T-helper 9 cell (primary cell): ENCODE data around the gene PTPMT1.

Experiments
- DNase-seq: peaks from one replicate; pipeline ENCODE4 v3.0.0-alpha.2; 2020

The PTPMT1 gene

DNA sequence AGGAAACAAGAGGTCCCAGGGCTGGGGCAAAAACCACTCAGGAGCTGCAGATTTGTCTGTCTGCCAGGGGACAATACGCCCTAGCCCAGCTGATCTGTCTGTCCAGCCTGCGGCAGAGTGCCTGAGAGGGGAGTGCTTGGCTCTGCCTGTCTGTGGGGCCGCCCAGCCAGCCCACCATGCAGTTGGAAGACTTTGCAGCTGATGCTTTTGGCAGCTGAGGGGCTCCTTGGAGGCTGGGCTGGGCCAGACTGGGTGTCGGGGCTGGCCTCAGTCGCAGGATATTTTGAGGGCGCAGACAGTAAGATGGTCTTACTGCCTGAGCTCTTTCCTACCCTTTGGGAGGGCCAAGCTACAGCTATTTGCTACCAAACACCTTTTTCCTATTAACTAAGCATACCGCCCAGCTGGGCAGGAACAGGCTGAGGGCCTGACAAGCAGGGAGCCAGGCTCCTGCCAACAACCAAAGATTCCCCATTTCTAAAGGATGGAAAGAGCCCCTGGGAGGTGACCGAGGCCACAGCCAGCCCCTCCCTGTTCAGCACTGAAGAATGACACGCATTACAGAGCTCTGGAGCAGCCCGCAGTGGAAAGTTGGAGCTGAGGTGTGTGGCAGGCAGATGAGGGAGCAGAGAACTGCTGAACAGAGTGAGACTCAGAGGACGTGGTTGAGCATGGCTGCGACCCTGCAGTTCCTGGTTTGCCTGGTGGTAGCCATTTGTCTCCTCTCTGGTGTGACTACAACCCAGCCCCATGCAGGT is 20.9 kb downstream of the PTPMT1 start, which contains the start of gene FAM180B:
FAM180B (plus strand) TSS at position 581 of the 758 bp plus-strand sequence; CDS start at position 672, 91 bp downstream.
- no peak for DNase-seq

DNA sequence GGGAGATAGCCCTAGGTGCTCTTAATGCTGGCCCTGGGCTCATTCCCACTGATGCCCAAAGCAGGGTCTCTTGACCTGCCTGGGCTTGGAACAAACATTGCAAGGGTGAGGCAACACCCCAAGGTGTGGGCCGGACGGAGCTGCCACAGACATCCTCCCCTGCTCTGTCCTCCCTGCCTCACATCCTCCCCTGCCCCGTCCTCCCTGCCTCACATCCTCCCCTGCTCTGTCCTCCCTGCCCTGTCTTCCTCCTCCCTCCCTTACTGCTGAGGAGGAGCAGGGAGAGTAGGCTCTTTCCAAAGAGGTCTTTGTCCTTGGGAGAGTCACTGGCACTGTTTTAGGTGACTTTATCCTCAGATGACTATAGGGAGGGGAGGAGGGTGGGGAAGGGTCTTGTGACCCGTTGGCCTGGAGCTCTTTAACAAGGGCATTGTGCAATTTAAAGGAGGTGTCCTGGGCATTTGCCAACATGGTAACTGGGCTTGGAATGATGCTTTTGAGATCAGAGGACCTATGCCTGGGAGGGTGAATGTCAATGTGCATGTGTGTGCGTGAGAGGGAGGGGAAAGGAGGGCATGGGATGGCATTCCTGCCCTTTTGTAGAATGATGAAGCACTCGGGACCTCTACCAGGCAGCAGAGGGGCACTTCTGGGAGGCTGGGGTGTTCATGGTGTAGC is 21.8 kb downstream of the PTPMT1 start:
- no peak for DNase-seq

DNA sequence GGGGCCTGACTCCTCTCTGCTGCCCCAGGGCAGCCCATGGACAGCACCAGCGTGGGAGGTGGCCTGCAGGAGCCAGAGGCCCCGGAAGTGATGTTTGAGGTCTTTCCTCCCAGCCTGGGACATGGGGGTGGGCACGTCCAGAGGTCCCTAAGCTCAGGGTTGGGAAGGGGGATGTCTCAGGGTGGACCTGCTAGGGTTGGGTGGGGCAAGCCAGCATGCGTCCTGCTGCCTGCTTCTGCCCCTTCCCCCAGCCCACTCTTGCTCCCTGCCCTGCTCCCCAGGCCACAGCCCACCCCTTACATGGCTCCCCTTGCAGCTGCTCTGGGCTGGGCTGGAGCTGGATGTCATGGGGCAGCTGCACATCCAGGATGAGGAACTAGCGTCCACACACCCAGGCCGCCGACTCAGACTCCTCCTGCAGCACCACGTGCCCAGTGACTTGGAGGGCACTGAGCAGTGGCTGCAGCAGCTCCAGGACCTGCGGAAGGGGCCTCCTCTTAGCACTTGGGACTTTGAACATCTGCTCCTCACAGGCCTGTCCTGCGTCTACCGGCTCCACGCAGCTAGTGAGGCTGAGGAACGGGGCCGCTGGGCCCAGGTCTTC is 22.4 kb downstream of the PTPMT1 start:
- no peak for DNase-seq

DNA sequence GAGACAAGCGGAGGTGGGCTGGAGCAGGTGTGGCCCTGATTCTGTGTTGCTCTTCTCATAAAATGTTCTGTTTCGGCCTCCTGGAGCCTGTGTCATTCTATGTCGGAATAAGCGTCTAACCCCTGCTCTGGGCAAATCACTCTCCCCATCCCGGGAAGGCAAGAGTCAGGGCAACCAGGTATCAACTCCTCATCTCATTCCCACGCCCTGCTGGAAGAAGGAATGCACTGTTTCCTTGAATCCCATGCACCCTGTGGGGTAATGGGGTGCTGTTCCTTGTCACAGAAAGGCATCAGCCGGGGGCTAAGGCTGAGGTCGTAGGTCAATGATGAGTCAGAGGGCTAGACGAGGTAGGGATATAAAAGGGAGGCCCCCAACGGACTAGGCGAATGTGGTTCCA is 23.7 kb downstream of the PTPMT1 start:
- DNase-seq, result no peak

DNA sequence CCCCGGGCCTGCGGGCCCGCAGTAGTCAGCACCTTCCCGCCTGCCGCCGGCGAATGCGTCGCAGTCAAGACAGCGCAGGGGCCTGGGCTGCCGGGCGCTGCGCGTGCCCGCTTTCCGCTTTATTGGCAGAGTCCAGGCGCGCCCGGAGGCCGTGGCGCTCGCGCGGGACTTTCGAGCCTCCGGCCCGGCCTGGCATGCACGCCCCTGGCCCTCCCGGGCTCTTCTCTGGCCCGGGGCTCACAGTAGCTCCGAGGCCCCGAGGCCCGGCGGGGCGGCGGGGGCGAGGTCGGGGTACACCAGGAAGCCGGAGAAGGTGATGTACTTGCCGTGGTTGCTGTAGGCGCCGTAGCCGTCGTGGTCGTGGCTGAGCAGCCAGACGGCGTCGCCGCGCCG is 24.2 kb downstream of the PTPMT1 start:
- DNase-seq, result no peak

DNA sequence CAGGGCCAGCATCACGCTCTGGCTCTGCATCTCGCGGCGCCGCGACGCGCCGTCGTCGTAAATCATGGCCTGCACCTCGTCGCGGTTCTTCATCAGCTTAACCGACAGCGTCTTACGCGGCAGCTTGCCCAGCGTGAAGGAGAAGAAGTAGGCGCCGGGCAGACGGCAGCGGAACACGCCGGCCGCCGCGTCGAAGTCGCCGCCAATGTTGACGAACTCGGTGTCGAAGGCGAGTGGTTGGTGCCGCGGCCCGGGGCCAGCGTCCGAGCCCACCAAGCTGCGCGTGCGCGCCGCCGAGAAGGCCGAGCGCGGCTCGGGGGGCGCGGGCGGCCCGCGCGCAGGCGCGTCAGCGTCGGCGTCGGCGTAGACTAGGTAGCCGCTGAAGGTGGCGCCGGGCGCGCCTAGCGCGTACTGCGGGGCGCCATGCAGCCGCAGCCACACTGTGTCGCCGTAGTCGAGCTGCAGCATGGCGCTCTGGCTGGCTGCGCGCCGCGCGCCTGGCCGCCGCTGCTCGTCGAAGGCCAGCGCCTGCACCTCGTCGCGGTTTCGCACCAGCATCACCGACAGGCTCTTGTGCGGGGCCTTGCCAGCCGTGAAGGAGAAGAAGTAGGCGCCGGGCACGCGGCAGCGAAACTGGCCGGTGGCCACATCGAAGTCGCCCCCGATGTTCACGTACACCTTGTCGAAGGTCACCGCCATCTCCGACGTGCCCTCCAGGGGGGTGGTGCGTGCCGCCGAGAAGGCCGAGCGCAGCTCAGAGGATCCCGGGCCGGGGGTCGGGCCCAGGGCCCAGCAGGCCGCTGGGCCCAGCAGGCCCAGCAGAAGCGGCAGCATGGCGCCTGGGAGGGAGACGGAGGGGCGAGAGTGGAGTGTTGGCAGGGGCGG is 24.8 kb downstream of the PTPMT1 start:
- DNase-seq, result no peak

DNA sequence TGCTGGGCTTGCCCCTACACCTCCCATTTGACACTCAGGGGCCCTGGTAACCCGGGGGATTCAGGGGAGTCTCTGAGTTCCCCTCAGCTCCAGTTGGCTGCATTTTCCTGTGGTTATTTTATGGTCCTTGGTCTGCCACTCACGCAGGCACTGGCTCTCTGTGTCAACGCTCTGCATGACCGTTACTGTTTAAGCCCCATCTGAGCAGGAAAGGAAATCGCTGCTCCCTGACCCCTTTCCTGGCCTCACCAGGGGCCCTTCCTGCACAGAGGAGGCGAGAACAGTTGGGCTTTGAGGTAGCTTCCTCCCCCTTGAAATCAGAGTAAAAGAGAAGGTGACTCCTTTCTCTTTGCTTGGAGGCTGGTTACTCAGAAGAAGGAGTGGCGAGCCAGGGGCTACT is 26.4 kb downstream of the PTPMT1 start:
- no peak for DNase-seq

DNA sequence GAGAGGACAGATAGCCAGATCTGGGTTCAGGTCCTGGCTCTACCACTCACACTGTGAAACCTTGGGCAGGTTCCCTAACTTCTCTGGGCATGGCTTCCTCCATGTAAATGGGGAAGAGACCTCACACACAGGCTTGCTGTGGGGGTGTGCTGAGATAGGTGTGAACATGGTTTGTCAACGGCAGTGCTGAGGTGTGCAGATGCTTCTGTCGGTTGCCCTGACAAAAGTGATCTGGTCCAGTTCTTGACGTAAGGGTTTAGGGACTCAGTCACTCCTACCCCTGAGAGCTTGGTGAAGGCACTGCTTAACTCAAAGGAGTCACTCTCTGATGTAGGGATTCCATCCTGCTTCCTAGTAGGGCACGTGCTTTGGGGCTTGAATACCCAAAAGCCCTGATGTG is 26.9 kb downstream of the PTPMT1 start:
- no peak for DNase-seq

DNA sequence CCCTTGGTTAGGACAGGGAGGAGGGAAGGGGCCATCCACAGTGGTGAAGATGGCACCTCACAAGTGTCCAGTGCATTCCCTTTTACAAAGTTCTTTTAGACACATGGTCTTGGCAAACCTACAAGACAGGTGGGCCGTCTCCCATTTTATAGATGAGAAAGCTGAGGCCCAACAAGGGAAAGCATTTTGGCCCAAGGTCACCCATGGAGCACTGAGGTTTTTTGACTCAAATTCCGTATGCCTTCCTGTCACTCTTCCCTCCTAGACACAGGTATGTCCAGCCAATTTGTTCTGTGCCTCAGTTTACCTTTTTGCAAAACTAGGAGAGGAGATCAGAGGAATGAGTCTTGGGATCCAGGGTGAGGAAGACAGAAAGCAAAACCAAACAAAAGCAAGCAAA is 27.6 kb downstream of the PTPMT1 start:
- DNase-seq, result no peak

DNA sequence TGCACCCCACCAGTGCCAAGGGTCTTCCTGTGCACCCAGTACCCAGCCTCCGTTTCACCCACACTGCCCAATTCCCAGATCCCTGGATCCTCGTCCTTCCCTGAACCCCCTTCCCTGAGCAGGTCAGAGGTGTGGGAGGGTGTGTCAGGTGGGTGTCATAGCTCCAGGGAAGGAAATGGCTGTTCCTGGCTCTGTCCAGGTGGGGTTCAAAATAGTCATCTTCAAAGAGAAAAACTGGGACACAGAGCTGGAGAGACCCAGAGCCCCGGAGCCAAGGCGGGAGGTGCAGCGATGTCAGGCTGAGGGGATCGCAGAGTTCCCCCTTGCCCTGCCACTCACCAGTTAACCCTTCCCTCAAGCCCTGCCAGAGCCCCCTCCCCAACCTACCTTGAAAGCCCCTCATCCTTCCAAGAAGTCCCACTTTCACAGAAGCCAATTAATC is 28.1 kb downstream of the PTPMT1 start:
- DNase-seq, result no peak

DNA sequence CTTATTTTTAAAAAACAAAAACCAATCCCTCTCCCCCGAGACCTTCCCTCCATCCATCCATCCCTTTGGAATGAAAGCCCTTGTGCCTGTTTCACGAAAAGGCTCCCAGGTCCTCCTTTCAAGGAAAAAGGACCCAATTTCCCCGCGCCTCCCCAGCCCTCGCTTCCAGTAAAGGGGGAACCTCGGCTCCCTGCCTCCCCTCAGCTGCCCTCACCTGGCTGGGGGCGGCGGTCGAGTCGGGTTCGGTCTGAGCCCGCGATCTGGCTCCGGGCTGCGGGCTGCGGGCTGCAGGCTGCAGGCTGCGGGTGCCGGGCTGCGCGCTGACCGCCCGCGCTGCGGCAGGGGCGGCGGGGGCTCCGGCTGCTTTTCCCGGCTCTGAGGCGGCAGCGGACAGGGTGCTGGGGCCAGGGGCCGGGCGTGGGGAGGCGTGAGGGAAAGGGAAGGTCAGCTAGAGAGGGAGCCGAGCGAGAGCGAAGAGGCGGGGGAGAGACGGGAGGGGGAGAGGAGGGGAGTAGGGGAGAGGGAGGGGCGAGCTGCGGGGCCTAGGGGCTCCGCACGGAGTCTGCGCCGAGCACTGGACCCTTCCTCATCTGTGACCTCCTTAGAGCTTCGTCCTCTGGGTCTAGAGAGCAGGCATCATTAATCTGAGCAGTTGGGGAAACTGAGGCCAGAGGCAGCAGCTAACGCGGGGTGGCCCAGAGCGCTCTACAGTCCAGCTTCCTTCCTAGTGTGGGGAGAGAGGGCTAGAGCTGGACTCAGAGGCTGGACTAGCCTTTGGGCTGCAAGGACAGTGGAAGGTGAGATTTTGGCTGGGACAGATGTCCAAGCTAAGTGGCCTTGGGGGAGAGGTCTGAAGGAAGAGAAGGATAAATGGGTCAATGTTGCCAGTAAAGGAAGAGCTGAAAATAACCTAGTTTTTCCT is 28.8 kb downstream of the PTPMT1 start, which contains the start of gene C1QTNF4:
C1QTNF4 (minus strand) TSS at position 478 of the 922 bp plus-strand sequence. CDS start 3,601 bp downstream, outside the sequence.
- DNase-seq, result no peak

DNA sequence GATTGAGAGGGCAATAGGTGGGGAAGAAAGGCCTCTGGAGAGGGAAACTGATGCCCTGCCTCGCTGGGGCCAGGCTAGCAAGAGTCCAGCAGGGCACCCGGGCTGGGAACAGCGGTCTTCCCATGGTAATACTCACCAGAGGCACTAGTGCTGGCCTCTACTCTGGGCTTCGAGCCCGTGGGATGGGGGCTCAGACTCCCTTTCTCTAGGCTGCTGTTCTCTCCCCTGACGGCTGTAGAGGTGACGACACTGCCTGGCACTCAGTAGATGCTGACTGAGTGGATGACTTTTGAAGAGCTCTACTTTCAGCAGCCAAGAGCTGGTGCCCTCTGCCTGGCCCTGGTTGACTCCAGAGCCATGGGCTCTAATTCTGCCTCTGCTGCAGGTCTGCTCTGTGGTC is 29.6 kb downstream of the PTPMT1 start:
- no peak for DNase-seq

DNA sequence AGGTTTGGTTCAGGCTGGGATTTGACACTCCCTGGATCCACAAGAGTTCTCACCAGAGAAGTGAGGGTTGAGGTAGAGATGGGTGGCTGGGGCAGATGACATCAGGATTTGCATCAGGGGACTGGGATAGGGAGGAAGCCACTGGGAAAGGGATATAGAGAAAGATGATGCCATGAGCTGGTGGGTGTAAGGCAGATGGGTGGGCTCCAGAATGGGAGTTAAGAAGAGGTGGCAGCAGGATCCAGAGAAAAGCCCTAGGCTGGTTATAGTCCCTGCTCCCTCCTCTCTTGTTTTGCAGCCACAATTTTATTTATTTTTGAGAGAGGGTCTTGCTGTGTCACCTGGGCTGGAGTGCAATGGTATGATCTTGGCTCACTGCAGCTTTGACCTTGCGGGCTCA is 30.6 kb downstream of the PTPMT1 start:
- no peak for DNase-seq

DNA sequence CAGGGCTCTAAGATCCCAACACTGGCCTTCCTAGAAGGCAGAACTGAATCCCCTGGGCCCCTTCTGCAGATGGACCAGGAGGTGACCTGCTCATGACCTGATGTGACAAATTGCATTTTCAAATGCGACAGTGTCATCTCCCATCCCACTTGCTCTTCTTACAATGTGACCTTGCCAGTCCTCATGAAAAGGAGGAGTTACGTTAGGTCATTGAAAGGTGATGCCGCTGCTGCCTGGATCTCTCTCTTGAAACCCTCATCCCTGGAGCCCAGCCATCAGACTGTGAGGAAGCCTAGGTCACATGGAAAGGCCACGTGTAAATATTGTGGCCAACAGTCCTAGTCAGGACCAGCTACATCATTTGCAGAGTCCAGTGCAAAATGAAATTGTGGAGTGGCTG is 34.5 kb downstream of the PTPMT1 start:
- no peak for DNase-seq

DNA sequence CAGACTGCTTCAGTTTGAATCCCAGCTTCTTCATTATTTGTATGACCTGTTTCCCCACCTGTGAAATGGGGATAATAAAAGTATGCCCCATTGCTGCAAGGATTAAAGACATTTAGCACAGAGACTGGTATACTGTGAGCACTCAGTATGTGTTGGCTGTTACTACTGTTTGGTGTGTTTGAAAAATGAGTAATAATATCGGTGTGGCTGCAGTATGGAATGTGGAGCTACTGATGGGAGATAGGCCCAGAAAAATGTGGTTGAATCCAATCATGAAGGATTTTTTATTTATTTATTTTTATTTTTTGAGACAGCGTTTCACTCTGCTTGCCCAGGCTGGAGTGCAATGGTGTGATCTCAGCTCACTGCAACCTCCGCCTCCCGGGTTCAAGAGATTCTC is 37.9 kb downstream of the PTPMT1 start:
- DNase-seq, result no peak

DNA sequence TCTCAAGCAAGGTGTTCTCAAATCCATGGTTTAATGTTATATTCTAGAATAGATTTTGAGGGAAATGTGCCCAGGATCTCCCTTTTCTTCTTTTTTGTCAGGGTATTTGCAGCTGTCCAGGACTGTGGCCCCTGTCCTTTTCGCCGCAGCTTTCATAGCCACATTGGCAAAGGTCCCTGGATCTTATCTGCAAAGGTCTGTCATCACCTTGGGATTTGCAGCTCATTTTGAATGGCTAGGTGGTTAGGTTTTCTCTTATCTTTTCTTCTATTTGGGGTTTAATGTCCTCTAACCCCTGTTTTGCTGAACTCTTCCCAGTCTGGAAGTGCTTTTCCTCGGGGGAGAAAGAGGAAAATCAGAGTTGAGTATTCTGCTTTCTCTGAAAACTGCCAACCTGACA is 40.5 kb downstream of the PTPMT1 start:
- no peak for DNase-seq

DNA sequence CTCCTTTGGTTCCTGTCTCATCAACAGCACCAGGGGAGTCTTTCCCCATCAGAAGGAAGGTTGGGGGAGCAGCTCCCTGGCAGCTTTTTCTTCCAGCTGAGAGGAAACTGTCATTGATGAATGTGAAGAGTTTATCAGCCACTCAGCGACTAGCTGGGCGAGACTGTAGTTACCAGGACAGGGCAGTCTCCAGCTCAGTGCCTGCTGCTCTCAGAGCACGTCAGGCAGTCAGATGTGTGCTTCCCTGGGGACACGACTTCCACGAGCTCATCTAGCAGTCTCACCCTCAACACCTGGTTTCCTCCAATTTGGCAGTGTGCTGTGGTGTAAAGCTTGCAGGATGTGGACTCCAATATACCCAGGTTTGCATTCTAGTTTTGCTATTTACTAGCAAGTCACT is 41.3 kb downstream of the PTPMT1 start:
- DNase-seq, result no peak

DNA sequence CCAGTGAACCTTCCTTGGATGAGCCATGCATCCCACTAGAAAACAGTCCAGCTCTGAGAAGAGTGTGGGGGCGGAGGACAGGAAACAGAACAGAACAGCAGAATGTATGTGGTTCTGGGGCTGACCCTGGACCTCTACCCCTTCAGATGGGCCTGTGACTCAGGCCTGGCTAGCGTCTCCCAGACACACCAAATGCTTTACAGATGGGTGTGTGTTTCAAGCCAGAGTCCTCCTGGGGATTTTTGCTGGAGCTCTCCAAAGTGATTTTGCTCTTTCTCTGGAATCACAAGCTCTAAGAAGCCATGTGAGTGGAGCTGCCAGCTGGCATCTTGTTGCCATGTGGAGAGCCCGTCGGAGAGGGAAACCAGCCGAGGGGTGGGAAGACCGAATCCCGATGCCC is 42.0 kb downstream of the PTPMT1 start:
- DNase-seq, result no peak

DNA sequence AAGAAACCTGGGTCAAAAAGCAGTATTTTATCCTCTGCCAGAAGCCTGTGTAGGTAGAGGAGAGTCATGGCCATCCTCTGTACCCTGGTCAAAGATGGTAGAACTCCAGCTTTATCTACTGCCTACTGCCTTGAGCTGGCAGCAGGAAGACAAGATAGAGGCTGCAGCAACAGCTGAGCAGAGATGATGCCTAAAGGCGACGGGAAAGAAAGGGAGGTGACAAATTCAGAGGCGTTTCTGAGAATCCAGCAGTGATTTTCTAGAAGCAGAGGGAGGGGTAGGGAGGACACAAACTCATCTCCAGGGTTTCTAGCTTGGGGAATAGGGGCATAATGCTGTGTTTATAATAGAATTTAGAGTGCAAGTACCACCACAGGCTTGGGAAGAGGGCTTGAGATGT is 44.3 kb downstream of the PTPMT1 start:
- DNase-seq, result no peak

DNA sequence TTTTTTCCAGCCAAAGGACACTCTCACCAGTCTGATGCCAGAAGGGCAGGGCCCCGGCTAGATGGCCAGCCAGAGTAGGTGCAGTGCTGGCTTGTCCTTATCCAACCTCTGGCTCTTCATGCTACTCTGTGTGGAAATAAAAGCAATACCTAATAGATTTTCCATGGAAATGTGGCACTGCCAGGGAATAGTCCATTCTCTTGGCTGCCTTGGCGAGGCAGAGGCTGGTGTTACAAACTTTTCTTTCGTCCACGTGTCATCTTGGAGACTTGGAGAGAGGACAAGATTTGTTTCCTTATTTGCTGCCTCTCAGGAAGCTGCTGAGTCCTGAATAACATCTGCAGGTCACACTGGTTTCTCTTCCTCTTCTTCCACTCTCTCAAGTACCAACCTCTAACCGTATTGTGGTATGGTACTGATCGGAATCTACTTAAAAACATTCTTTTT is 46.0 kb downstream of the PTPMT1 start:
- DNase-seq, result no peak

DNA sequence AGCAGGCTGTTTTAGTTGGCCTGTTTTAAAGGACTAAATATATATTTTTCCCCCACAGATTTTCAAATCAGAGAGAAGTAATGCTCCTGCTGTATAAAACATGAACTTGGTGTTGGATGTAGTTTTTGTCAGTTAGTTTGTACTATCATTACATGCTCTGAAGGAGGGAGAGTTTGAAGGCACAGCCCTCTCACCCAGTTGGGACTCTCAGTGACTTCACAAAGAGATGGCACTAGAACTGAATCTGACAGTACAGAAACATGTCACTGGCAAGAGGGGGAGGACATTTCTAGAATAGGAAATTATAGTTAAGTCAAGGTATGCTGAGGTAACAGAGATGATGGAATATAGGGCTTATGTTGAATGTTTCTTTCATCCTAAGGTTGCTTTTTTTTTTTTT is 49.9 kb downstream of the PTPMT1 start:
- DNase-seq, result no peak
